NAMALWA (cell line): ENCODE data around the gene COL3A1.

Experiments
- DNase-seq: peaks from one replicate; pipeline ENCODE4 v3.0.0-alpha.2; 2015; ENCODE audit warnings: low spot score

Gene COL3A1

DNA sequence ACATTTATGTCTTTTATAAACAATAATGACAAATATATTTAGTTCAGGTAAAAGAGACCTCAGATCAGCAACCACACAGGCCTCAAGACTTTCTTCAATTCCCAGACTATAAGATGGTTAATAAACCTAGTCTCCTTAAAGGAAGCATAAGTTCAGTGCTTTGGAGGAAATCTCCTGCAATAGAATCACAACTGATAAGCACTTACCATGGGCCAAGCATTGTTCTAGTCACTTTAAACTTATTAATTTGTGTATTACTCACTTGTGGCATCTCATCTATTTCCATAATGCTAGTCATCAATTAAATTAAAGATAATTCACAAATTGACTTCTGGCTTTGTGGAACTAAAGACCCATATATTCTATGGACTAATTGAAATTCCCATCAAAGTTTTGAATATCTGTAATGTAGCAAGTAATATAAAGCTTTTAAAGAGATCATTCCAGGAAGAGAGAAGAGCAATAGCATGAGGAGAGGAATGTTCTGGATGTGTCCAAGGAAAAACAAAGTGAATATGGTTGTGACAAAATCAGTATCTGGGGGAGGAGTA is 42.2 kb downstream of the COL3A1 start:
- DNase-seq, result no peak

DNA sequence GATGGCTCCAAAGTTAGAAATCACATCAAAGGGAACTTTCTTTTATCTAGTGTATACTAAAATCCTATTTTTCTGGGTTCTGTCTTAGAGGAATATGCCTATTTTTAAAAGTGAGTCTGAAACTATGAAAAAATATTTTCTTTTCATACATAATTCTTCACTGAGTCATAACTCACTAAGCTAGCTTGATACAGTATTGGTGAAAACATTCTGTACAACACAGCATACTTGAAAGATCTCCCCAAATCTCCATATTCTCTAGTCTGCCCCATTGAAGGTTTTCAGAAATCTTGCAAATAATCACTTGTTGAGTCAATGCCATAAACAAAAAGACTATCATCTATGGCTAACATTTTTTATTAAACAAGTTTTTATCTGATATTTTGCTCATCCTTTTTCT is 44.5 kb downstream of the COL3A1 start:
- DNase-seq, result no peak

DNA sequence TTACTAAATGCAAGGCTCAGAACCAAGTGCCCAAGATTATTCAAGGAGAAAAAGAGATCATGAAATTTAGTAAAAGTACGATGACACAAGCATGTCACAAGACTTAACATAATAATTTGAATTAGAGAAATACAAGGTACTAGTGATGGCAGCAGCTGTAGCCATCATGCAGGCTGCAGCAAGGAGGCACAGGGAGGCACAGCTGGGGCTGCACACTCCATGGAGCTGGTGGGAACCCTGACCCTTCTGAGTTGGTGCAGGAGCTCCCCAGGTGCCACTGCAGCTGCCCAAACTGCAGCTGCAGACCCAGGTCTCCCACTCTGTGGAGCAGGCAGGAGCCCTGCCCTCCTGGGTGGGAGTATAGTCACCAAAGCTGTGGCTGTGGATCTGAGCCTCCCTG is 46.0 kb downstream of the COL3A1 start:
- no peak for DNase-seq

DNA sequence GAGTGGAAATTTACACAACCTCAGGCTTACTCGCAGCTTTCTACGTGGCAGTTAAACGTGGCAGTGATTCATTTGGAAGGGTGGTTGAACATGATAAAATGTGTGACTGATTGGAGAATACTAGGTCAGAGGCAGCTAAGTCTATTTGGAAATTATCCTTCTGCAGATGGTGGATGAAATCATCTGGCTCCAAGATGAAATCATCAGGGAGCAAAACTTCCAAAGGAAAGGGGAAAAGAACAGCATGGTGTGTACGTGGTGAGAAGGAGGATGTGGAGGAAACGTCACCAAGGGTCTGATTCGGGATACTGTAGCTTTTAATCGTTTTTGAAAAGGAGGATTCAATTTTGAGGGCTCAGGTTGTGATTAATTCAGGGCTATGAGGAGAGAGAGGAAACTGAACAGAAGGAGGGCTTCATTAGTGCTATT is 47.9 kb downstream of the COL3A1 start:
- no peak for DNase-seq

DNA sequence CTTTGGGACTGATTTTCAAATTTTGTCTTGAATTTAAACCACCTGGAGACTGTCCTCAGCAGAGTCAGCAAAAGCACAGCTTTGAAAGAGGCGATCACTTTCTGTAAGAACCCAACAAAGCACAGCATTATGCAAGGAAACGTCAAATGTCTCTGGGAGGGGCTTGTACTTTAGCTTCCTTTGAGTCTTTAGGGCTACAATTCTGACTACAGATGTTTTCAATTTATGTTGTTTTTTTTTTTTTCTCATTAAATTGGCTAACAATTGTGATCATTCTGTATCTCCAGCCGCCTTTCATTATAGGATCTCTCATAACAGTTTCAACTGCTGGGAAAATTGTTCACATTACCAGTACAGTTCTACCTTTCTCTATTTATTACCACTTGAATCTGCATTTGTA is 48.3 kb downstream of the COL3A1 start:
- DNase-seq, result no peak

DNA sequence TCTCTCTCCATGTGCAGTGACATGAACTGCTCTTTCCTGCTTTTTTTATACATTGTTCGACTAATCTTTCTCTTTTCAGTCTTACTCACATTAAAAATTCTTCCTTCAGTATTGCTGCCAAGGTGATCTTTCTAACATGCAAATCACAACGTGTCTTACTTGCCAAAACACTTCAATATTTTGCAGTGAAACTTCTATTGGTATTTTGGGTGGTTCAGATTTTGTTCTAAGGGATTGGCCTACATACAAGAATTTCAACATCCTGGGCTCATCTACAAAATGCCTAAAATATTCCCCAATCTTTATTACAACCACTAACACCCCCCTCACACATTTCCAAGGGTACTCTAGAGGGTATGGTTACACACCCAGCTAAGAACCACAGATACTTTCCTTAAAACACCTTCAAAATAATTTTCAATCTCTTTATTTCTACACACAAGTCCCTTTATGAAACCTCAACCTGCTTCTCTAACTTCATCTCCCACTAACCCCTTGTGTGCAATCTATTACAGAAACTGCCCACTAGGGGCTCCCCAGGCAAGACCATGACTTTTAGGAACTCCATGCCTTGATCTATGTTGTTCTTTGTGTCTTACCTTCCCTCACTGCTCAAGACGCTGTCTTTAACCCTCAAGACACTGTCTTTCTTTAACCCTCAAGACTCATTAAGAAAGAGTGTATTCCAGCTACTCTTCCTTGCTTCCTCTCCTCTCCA is 50.9 kb downstream of the COL3A1 start:
- DNase-seq, result peak; percentile 54

DNA sequence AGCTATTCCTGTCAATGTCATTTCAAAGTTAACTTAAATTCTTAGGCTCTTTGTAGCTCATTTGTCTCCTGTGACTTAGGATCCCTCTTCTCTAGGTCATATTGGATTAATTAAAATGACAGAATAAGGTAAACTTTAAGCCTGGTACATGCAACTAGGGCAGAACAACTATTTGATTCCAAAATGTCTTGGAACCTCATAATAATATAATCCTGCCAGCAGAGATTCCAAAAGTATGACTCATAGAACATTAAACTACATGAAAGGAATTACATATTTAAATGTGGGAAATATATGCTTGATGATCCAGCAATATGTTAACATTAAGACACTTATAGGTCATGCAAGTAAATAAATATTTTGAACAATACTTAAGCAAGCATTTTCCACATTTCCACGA is 63.3 kb downstream of the COL3A1 start:
- DNase-seq, result no peak

DNA sequence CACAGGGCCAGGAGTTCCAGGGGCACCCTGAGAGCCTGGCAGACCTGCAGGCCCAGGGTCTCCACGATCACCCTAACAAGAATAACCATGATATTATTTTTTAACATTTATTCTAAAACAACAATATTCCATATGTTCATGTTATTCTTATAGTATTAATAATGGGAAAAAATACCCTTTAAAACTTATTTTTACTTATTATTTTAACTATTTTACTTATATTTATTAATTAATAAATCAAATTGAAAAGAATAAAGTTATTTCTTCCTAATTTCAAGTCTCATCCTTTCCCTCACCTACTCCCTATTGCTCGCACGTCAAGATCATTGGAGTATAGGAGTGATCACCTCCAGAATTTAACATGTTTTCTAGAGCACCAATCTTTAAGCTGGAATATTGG is 71.7 kb downstream of the COL3A1 start:
- no peak for DNase-seq

DNA sequence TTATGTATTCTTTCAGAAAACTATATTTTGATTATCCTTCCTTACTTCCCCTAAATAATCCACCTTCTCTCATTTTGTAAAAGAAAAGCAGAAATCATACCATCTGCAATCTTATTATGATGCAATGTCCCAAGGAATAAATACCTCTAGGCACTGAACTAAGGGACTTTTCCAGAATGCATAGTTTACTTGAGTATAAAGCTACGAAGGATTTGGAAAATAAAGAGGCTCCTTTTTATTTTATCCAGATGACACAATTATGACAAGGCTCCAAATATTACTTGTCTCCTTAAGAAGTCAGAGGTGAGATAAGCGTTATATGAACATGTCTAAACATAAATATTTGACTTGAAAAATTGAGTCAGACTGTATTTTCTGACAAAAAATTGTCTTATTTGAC is 72.1 kb downstream of the COL3A1 start:
- DNase-seq, result no peak

DNA sequence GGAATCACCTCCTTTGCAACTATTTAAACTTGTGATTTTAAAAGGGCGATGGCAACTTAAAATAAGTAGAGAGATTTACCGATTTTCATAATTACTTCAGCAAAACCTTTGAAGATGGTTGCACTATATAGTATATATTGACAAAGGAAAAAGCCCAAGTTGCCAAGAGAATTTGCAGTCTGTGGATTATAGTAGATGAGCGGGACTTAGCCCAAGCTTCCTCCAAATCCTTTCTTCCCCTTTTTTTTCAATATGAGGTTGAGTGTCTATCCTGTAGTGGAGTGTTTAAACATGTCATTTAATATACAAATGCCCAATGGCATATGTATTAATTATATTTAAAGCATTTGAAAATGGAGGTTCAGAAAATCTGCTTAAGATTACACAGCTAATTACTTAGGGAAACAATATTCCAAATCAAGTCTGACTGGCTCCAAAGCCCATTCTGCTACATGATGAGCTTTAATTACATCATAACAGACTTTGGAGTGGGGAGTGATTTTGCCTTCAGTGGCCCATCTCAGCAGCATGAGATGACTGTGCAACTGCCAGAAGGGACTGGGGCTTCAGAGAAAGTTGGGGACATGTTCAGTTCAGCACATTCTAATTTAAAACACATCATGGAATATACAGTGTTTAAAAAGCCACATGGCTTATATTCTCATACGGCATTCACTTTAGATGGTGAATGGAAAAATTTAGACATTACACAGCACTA is 73.2 kb downstream of the COL3A1 start:
- no peak for DNase-seq

DNA sequence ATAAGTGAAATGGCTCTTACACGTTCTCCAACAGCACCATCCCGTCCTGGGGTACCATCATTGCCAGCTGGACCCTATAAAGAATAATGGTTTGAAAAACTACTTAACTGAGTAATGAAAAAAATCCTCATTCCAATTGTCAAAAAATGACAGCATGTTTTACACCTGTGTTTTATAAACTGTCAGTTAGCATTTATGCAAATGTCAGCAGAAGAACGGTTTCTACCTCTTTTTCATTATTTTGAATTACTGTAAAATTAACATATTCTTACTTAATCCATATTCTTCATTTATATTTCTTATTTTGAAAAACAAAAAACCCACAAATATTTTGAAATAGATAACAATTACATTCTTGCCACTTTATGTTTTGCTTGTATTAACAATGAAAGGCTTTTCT is 74.0 kb downstream of the COL3A1 start:
- no peak for DNase-seq

DNA sequence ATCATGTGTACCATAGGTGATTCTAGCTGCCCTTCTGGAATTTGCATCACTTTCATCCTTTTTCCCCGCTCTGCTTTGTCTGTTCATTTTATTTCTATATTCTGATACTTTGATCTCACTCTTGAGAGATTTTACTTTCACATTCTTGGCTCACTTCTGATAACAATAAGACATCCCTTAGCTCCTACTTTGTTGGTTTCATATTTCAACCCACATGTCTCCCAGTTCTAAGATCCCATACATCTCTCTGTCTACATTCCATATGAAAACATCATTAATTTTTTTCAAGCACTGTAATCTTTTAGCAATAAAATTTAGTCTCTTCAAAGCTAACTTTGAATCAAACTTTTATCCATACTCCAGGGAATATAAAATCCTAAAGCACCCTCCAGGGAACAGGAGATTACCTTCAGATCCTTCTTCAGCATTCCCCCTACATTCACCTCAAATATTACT is 75.6 kb downstream of the COL3A1 start:
- DNase-seq, result no peak

DNA sequence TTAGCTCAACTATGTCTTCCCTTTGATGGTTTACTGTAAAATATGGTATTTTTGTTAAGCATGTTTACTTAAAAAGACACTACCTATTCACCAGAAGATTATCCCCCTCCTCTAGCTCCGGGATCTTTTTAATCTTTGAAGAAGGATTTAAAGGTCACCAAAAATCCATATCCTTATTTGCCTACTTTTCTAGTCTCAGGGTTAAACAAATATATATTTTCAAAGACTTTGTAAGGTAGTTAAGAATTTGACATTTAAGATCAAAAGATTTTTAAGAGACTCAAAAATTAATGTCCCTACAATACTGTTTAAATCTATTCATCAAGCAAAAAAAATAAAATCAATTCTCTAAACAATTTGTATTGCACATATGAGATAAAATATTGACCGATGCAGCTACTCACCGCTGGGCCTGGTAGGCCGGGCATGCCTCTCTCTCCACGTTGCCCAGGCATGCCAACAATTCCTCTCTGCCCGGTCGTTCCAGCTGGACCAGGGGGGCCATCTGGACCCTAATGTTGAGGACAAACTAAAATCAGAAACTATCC is 76.1 kb downstream of the COL3A1 start:
- no peak for DNase-seq

DNA sequence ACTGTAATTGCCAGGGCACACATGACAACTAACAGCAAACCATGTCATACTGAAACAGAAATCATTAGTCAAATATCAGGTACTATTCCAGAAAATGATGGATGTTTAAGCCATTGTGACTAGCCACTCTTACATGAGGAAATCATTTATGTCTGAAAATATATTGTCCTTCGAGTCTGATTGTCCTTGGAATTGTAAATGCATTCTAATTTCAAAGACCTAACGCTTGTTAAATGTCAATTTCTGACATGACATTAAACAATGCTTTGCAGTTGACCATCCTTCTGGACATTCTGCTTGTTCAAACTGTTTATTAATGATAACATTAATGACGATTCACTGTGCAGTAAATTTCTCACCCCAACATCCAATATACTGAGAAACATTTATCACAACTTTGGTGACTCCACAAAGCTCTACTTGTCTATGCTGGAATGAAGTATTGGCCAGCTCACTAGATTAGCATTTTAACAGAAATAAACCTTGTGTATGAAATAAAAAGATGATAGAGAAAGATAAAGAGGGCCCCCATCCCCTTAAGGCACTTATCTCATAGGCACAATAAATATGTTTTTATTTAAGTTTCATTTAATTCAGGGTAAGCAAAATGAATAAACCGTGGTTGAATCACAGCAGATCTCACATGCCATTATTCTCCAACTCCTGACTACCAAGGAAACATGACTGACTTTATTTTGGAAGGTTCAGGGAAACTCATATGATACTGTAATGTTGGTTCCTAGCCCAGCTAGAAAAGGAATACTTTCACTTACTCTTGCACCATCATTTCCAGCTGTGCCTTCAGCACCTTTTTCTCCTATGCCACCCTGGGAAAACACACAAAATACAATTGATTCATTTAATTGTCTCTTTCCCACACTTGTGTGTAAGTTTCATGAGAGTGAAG is 82.3 kb downstream of the COL3A1 start:
- no peak for DNase-seq

DNA sequence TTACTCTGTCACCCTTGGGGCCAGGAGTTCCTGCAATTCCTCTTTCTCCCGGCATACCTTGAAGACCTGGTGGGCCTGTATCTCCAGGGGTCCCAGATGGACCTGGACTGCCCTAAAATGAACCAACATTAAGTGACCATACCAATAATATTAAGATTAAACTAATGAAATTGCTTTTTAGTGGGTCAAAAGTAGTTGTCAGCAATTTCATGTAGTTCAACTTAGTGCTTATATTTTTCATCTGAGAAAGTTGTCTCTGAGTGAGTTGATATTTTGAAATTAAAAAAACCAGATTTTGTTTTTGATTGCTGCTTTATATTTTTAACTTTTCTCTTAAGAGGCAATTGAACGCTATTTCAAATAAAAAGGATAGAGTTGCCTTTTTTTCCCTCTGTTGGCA is 83.1 kb downstream of the COL3A1 start:
- no peak for DNase-seq

DNA sequence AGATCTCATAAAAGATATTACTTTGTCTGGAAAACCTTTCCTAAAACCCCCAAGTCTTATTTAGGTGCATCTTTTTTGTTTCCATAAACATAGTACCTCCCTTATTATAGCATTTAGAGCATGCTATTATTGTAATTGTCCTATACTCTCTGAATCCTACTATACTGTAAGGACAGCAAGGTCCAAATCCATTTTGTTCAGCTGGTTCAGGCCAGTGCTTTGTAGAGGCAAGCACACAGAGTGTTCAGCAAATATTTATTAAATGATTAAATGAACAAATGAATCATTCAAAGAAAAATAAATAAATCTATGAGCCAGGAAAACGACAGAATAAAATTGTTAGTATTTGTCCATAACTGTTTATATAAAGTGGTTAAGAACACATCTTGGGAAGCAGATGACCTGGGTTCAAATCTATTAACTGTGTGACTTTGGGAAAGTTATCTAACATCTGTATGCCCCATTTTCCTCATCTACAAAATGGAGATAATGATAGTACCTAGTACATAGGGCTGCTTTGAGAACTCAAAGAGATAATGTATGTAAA is 86.0 kb downstream of the COL3A1 start:
- DNase-seq, result no peak
